Trophoblast cell (in vitro differentiated cells and primary cell): ENCODE data around the gene ABT1.

Experiments
- DNase-seq, 2 donors: peaks; one replicate each; pipeline ENCODE4 v3.0.0-alpha.2; 2016
- H2AFZ ChIP-seq: 2 replicates; pipeline ENCODE4 v1.6.1; 2013; ENCODE audit warnings: low read length, moderate library complexity, mild to moderate bottlenecking; ENCODE audit not compliant: insufficient read depth, poor library complexity
- H2AK5ac ChIP-seq: 2 replicates; pipeline ENCODE4 v1.6.1; 2013; ENCODE audit warnings: mild to moderate bottlenecking, low read length
- H2BK120ac ChIP-seq: 2 replicates; pipeline ENCODE4 v1.6.1; 2013; ENCODE audit warnings: low read length, mild to moderate bottlenecking, moderate library complexity; ENCODE audit not compliant: insufficient read depth, poor library complexity
- H2BK12ac ChIP-seq: 2 replicates; pipeline ENCODE4 v1.6.1; 2013; ENCODE audit warnings: mild to moderate bottlenecking, low read length, moderate library complexity
- H2BK5ac ChIP-seq: 2 replicates; pipeline ENCODE4 v1.6.1; 2013; ENCODE audit warnings: low read length, low read depth, moderate library complexity, mild to moderate bottlenecking; ENCODE audit not compliant: poor library complexity
- H3K14ac ChIP-seq: 2 replicates; pipeline ENCODE4 v1.6.1; 2013; ENCODE audit warnings: mild to moderate bottlenecking, low read length
- H3K18ac ChIP-seq: 2 replicates; pipeline ENCODE4 v1.6.1; 2013; ENCODE audit warnings: mild to moderate bottlenecking, low read length
- H3K23ac ChIP-seq: 2 replicates; pipeline ENCODE4 v1.6.1; 2013; ENCODE audit warnings: low read length
- H3K27ac ChIP-seq: 2 replicates; pipeline ENCODE4 v1.5.1; 2013; ENCODE audit warnings: low read depth, mild to moderate bottlenecking, inconsistent platforms, low read length, moderate library complexity
- H3K27me3 ChIP-seq: 2 replicates; pipeline ENCODE4 v1.6.1; 2013; ENCODE audit warnings: inconsistent platforms, mild to moderate bottlenecking, low read length, moderate library complexity; ENCODE audit not compliant: insufficient read depth
- H3K36me3 ChIP-seq, 2 experiments: 1 replicate in 1 of 2; 2 replicates in 1 of 2; pipeline ENCODE4 v1.6.1; 2013; ENCODE audit warnings: low read length in 2 of 2, mild to moderate bottlenecking in 2 of 2, moderate library complexity in 1 of 2; ENCODE audit not compliant: insufficient read depth in 2 of 2, control insufficient read depth in 1 of 2
- H3K4ac ChIP-seq: 2 replicates; pipeline ENCODE4 v1.6.1; 2013; ENCODE audit warnings: low read depth, mild to moderate bottlenecking, low read length, moderate library complexity
- H3K4me1 ChIP-seq, 2 experiments: 1 replicate in 1 of 2; 2 replicates in 1 of 2; pipeline ENCODE4 v1.6.1; 2013; ENCODE audit warnings: low read length in 2 of 2, mild to moderate bottlenecking in 2 of 2, moderate library complexity in 1 of 2; ENCODE audit not compliant: insufficient read depth in 2 of 2, control insufficient read depth in 1 of 2
- H3K4me2 ChIP-seq: 2 replicates; pipeline ENCODE4 v1.6.1; 2013; ENCODE audit warnings: inconsistent platforms, mild to moderate bottlenecking, low read length, moderate library complexity
- H3K4me3 ChIP-seq: 2 replicates; pipeline ENCODE4 v1.5.1; 2013; ENCODE audit warnings: mild to moderate bottlenecking, low read depth, low read length, inconsistent platforms
- H3K79me1 ChIP-seq: one replicate; pipeline ENCODE4 v1.6.1; 2013; ENCODE audit warnings: low read length
- H3K79me2 ChIP-seq: 2 replicates; pipeline ENCODE4 v1.6.1; 2013; ENCODE audit warnings: low read length, mild to moderate bottlenecking; ENCODE audit not compliant: control insufficient read depth, insufficient read depth, poor library complexity
- H3K9ac ChIP-seq: 2 replicates; pipeline ENCODE4 v1.6.1; 2013; ENCODE audit warnings: mild to moderate bottlenecking, low read length
- H3K9me3 ChIP-seq: 2 replicates; pipeline ENCODE4 v1.6.1; 2013; ENCODE audit warnings: low read depth, mild to moderate bottlenecking, control low read depth, inconsistent platforms, low read length; ENCODE audit not compliant: insufficient read depth
- H4K12ac ChIP-seq: 2 replicates; pipeline ENCODE4 v1.6.1; 2013; ENCODE audit warnings: low read depth, mild to moderate bottlenecking, low read length, moderate library complexity
- H4K8ac ChIP-seq: 2 replicates; pipeline ENCODE4 v1.6.1; 2013; ENCODE audit warnings: low read depth, mild to moderate bottlenecking, low read length, moderate library complexity
- H4K91ac ChIP-seq: one replicate; pipeline ENCODE4 v1.6.1; 2013; ENCODE audit warnings: low read depth, mild to moderate bottlenecking, low read length, moderate library complexity
- WGBS: extraction: QIAGEN DNeasy Blood & Tissue Kit; methylation state at CpG from one replicate; pipeline ENCODE4 v1.1.7; 2013; ENCODE audit warnings: missing lambda C conversion rate; ENCODE audit not compliant: insufficient read length, insufficient coverage; ENCODE audit errors: extremely low coverage; 5-methylcytosine and 5-hydroxymethylcytosine counted together

The ABT1 gene

GRCh38 chr6:26629359-26629758, 32.6 kb downstream of the ABT1 start:
- no peak overlapping the region for H2BK5ac ChIP-seq
- H3K4me1 ChIP-seq: no peaks in the 10 kb centered on the region
- H3K23ac ChIP-seq: no peak overlapping the region
- H4K8ac ChIP-seq: no peak overlapping the region
- no peak overlapping the region for H2AFZ ChIP-seq
- H2BK120ac ChIP-seq: no peak overlapping the region
- H4K91ac ChIP-seq: no peak overlapping the region
- H3K18ac ChIP-seq: no peak overlapping the region
- peaks cover 0 to 1% of the 10 kb centered on the region in 2 experiments for H3K36me3 ChIP-seq
- H3K9ac ChIP-seq: no peak overlapping the region
- no peaks in the 10 kb centered on the region for H3K79me2 ChIP-seq
- H3K4ac ChIP-seq: no peak overlapping the region
- H3K14ac ChIP-seq: no peak overlapping the region
- H3K27ac ChIP-seq: no peak overlapping the region
- H3K27me3 ChIP-seq: no peaks in the 10 kb centered on the region
- no peak overlapping the region for H4K12ac ChIP-seq
- no peaks in the 10 kb centered on the region for H3K79me1 ChIP-seq
- H3K9me3 ChIP-seq: no peaks in the 10 kb centered on the region
- no peak overlapping the region for H2BK12ac ChIP-seq
- no CpG with 5 or more reads among the region's 1 CpG for WGBS
- no peak overlapping the region for H3K4me3 ChIP-seq
- DNase-seq: no peak
- no peak overlapping the region for H3K4me2 ChIP-seq
- no peak overlapping the region for H2AK5ac ChIP-seq

- H3K4me3 ChIP-seq: no peak overlapping the region
- no peaks in the 10 kb centered on the region for H3K79me2 ChIP-seq
- H2BK5ac ChIP-seq: no peak overlapping the region
- no peaks in the 10 kb centered on the region for H3K9me3 ChIP-seq
- no peak overlapping the region for H3K27ac ChIP-seq
- H2BK12ac ChIP-seq: no peak overlapping the region
- no peak overlapping the region for H3K14ac ChIP-seq
- no peak overlapping the region for H3K4me2 ChIP-seq
- H3K9ac ChIP-seq: no peak overlapping the region
- H4K12ac ChIP-seq: no peak overlapping the region
- no peak overlapping the region for H3K4ac ChIP-seq
- H3K4me1 ChIP-seq: no peaks in the 10 kb centered on the region
- H3K36me3 ChIP-seq: peaks cover 4 to 24% of the 10 kb centered on the region in 2 experiments
- H4K91ac ChIP-seq: no peak overlapping the region
- WGBS: no CpG with 5 or more reads among the region's 2 CpGs
- H2BK120ac ChIP-seq: no peak overlapping the region
- no peaks in the 10 kb centered on the region for H3K79me1 ChIP-seq
- H2AK5ac ChIP-seq: no peak overlapping the region
- no peak for DNase-seq
- H3K23ac ChIP-seq: no peak overlapping the region
- H3K18ac ChIP-seq: no peak overlapping the region
- H3K27me3 ChIP-seq: no peaks in the 10 kb centered on the region
- H4K8ac ChIP-seq: no peak overlapping the region
- no peak overlapping the region for H2AFZ ChIP-seq
Measured at GRCh38 chr6:26640806-26641205, 44.1 kb downstream of the ABT1 start.

GRCh38 chr6:26646074-26646473, 49.3 kb downstream of the ABT1 start:
- Histone ChIP-seq H3K36me3 (peaks cover 4 to 14% of the 10 kb centered on the region in 2 experiments), H3K79me2 (no peaks in the 10 kb centered on the region), H3K27ac (no peak overlapping the region), H3K79me1 (no peaks in the 10 kb centered on the region), H3K4me1 (no peaks in the 10 kb centered on the region), H4K91ac (no peak overlapping the region), H3K23ac (no peak overlapping the region), H3K9me3 (no peaks in the 10 kb centered on the region), H2BK120ac (no peak overlapping the region), H3K18ac (no peak overlapping the region), H3K9ac (no peak overlapping the region), H3K4me2 (no peak overlapping the region), H3K27me3 (no peaks in the 10 kb centered on the region), H2AFZ (no peak overlapping the region), H2BK12ac (no peak overlapping the region), H4K12ac (no peak overlapping the region), H2BK5ac (no peak overlapping the region), H3K4ac (no peak overlapping the region), H3K4me3 (no peak overlapping the region), H2AK5ac (no peak overlapping the region), H3K14ac (no peak overlapping the region), H4K8ac (no peak overlapping the region)
- no CpG with 5 or more reads among the region's 1 CpG for WGBS
- no peak for DNase-seq
